Glomerular visceral epithelial cell (primary cell): ENCODE measurements around the gene DDR2.

Experiments
- DNase-seq: peaks from one replicate; pipeline ENCODE4 v3.0.0-alpha.2; 2016; ENCODE audit errors: extremely low spot score

Gene DDR2

GRCh38 chr1:162672622-162673260, 40.5 kb downstream of the DDR2 start:
- DNase-seq, result no peak

GRCh38 chr1:162674034-162674608, 41.9 kb downstream of the DDR2 start:
- DNase-seq, result no peak

DNA sequence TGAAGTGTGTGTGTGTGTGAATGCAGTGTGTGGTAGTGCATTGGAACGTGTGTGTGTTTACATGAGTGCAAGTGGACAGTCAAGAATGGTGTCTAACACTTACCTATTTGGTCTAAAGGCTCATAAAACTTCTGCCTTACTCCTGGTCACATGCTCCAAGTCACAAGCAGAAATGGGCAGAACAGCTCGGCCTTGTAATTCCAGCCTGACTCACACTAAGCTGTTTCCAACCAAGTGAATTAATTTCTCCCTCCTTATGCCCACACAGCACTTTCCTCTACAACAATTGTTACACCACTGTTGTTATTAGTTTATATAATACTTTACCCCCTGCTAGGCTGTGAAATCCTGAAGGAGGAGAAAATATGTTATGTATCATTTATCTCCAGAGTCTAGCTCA, 43.8 kb downstream of the DDR2 start:
- peak; percentile 49 for DNase-seq

DNA sequence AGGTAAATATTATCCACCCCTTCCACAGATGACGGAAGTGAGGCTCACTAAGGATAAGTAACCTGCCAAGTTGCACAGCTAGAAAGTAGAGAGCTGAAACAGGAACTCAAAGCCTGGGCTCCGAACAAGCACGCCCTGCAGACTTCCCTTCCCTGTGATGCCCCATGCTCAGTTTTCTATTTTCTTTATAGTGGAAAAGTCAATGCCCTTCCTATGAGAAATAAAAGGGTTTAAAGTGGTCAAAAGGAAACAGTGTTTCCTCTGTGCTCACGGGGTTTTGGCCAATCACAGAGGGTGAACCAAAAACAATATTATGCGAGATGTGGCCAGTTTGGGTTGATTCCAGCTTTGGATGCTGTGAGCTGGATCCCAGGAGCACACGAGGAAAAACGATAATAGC, 44.5 kb downstream of the DDR2 start:
- no peak for DNase-seq

DNA sequence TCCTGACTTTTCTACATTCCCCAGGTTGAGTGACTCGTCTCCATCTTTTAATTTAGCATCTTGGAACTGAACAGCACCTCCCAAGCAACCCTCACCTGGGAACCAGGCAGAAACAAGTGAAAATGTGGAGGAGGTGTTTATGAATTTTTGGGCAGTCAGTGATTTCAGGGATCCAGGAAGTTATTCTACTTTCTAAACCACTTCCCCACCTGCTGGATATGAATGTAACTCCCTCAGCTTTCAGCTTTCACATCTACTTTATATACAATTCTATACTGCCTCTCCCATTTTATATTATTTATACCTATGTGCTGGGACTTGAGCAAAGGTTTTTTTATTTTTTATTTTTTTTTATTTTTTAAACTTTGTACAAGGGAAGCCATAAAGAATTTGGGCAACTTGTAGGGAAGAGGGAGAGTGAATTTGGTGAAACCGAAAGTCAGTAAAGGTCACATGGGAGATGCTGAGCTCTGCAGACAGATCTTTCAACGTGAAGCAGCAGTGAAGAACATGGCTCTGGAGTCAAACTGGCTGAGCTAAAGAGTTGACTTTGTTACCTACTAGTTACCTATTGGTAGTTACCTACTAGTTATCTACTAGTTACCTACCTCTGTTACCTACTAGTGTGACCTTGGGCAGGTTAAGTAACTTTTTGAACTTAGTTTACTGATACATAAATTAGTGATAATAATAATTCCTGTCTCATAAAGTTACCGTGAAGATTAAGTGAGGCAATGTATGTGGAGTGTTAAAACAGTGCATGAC, 45.5 kb downstream of the DDR2 start:
- DNase-seq, result no peak

DNA sequence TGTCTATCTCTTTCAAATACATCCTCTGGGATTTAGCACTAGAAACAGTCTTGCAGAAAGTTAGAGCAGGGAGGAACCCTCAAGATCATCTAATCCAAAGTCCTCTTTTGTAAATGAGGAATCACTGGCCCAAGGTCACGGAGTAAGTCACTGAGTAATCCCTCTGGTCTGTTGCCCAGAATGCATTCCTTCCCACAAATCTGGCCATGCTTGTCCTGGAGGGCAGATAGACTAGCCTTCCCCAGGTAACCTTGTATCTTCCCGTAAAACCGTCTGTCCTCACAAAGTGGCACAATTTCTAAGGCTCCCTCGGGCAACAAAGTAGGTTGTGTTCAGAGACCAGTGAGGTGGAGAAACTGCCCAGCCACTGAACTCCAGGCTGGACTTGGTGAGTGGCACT, 46.2 kb downstream of the DDR2 start:
- DNase-seq, result peak; percentile 64

GRCh38 chr1:162679298-162679697, 47.0 kb downstream of the DDR2 start:
- no peak for DNase-seq

DNA sequence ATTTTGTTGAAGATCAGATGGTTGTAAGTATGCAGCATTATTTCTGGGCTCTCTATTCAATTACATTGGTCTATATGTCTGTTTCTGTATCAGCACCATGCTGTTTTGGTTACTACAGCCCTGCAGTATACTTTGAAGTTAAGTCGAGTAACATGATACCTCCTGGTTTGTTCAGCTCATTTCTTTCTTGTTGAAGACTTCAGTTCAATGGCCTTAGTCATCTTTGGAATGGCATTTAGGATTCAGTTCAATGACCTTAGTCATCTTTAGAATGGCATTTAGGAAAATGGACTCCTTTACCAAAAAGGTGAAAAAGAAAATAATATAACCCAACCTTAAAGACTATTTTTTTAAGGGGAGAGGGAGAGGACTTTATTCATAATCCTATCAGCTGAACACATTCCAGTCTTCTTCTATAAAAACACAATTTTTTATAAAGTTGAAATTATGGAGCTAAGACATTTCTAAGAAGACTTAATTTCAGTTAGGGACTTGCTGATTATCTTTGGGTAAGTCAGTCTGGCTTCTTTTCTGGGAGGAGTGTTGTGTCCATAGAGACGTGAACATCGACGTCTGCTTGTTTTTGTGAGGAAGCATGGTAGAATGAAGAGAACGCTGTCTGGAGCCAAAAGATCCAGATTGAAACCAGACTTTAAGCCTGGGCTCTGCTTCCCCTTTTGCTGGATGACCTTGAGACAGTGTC, 48.3 kb downstream of the DDR2 start:
- DNase-seq, result no peak

- no peak for DNase-seq
These were observed 48.8 kb downstream of the DDR2 start for GRCh38 chr1:162681122-162681436.

DNA sequence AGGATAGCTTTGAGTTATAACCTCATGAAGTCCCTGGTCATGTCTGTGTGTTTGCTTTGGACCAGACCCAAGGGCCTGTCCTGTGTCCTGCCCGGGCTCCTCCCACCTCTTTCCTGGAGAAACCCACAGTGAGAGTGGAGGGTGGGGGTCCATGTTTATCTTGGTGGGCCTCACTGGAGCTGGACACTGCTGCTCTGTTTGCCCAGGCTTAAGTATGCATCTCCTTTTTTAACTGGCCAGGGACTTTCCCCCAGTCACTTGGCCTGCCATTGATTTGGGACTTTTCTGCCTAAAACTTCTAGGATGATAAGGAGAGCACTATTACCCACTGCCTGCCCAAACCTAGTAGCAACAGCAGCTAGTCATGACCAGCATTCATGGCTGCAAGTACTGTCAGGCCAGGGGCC, 49.8 kb downstream of the DDR2 start:
- DNase-seq, result no peak

GRCh38 chr1:162687870-162688269, 55.6 kb downstream of the DDR2 start:
- no peak for DNase-seq

GRCh38 chr1:162688521-162688920, 56.3 kb downstream of the DDR2 start:
- no peak for DNase-seq

- no peak for DNase-seq
These were observed 56.7 kb downstream of the DDR2 start for GRCh38 chr1:162688931-162689330.

GRCh38 chr1:162689745-162690671, 57.7 kb downstream of the DDR2 start:
- DNase-seq, result no peak

- no peak for DNase-seq
These were observed 58.6 kb downstream of the DDR2 start for GRCh38 chr1:162690672-162691434.

- DNase-seq, result no peak
These were observed 59.8 kb downstream of the DDR2 start for GRCh38 chr1:162691999-162692575.

- no peak for DNase-seq
These were observed 62.6 kb downstream of the DDR2 start for GRCh38 chr1:162694911-162695310.

DNA sequence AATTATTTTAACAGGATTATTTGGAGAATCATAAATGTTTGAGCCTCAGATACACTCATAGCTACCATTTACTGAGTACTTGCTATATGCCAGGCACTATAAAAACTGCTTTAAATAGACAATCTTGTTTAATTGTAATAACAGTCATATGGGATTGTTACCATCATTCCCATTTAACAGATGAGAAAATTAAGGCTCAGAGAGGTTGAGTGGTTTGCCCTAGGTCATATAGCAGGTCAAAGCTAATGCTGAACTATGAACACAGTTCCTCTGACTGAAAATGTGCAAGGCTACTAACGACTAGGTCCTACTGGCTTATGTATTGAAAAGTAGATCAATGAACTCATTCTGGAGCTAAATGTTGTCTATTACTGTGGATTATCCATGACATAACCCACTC, 63.4 kb downstream of the DDR2 start:
- DNase-seq, result no peak

DNA sequence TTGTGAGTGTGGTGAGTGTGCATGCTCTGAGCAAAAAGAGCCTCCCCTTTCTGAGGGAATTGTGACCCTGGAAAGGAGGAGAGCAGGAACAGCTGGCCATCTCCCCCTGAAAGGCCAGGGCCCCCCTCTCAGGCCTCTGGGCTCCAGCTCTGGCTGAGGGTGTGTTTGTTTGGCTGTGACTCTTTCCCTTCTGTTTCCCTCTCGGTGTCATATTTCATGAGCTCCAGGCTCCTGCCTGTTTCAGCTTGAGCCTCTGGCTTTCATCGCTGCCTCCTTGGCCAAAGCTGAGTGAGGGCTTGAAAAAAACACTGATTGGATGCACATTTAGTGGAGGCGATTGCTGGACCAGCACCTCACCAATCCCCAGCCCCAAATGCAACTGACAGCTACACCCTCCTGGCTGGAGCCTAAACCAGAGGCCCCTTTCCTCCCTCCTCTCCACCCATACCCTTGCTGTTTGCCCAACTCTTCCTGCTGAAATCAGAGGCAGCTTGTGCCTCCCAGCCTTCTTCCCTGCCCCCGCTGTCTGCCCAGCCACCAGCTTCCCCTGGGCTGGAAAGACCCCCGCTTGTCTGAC, 64.1 kb downstream of the DDR2 start:
- no peak for DNase-seq
